GM18867 (cell line): Measurements from ENCODE around the gene CD55.
"Not testable (repeated sequence)": the region's sequence is repeated elsewhere in the genome, so short reads cannot be mapped to it uniquely, and the experiment has no call there.

Experiments used
- ATAC-seq: cut with Tn5 transposase; IDR thresholded peaks from one replicate; pipeline ENCODE4 v1.9.1; 2021; ENCODE audit warnings: mild to moderate bottlenecking, moderate library complexity; ENCODE audit not compliant: unreplicated experiment

The CD55 gene

GRCh38 chr1:207304710-207305488, 16.6 kb upstream of the CD55 start:
- ATAC-seq = no peak

- ATAC-seq = no peak
Measured at GRCh38 chr1:207305489-207305873, 16.0 kb upstream of the CD55 start.

GRCh38 chr1:207306023-207306422, 15.5 kb upstream of the CD55 start:
- no peak for ATAC-seq

GRCh38 chr1:207306603-207307002, 14.9 kb upstream of the CD55 start:
- no peak for ATAC-seq

- ATAC-seq = no peak
Measured at GRCh38 chr1:207308451-207309190, 12.9 kb upstream of the CD55 start.

GRCh38 chr1:207309745-207310273, 11.7 kb upstream of the CD55 start:
- ATAC-seq = no peak

GRCh38 chr1:207311888-207312603, 9.4 kb upstream of the CD55 start:
- ATAC-seq = no peak

- no peak for ATAC-seq
Measured at GRCh38 chr1:207312604-207312920, 8.9 kb upstream of the CD55 start.

- ATAC-seq = no peak
Measured at GRCh38 chr1:207313131-207313530, 8.3 kb upstream of the CD55 start.

GRCh38 chr1:207314816-207315215, 6.7 kb upstream of the CD55 start:
- ATAC-seq = no peak

- no peak for ATAC-seq
Measured at GRCh38 chr1:207315435-207315834, 6.0 kb upstream of the CD55 start.

- no peak for ATAC-seq
Measured at GRCh38 chr1:207316141-207316540, 5.3 kb upstream of the CD55 start.

- ATAC-seq = no peak
Measured at GRCh38 chr1:207316622-207317391, 4.7 kb upstream of the CD55 start.

- ATAC-seq = no peak
Measured at GRCh38 chr1:207317561-207317960, 3.9 kb upstream of the CD55 start.

GRCh38 chr1:207318072-207318619, 3.3 kb upstream of the CD55 start:
- no peak for ATAC-seq

- ATAC-seq = no peak
Measured at GRCh38 chr1:207319199-207319598, 2.3 kb upstream of the CD55 start.

- ATAC-seq = not testable (repeated sequence)
Measured at GRCh38 chr1:207320105-207320504, 1.4 kb upstream of the CD55 start.

GRCh38 chr1:207321790-207322645, 540 bp downstream of the CD55 start:
- ATAC-seq = no peak

- ATAC-seq = no peak
Measured at GRCh38 chr1:207323425-207324225, 2.1 kb downstream of the CD55 start.
